ENCODE measurements around the gene PSMC5. TPM values are rescaled to one million over a fixed set of nuclear protein-coding genes. Genes with fewer than 3 reads are reported as not detected.
"Not testable (repeated sequence)": the region's sequence is repeated elsewhere in the genome, so short reads cannot be mapped to it uniquely, and the experiment has no call there.

The PSMC5 gene
- 21.8 and 30.8 TPM in 2 replicates for total RNA-seq (2014; rRNA removed; shearing (Covaris generic))
- 116 and 128 TPM in 2 replicates for polyA plus RNA-seq (2015; cell fraction: cytosol; rRNA removed)
- polyA plus RNA-seq (2015; cell fraction: nucleus; rRNA removed): 116 and 134 TPM in 2 replicates

GRCh38 chr17:63827002-63827800, at the start of gene PSMC5, which contains the start of gene FTSJ3:
PSMC5 (plus strand) TSS chr17:63827431; CDS start chr17:63827491, 60 bp downstream.
FTSJ3 (minus strand) TSS chr17:63827663; CDS start chr17:63826902, 761 bp downstream.
- peak; percentile 97 for DNase-seq (ENCODE audit: low read depth, low spot score)
- in situ Hi-C loops (cut with HindIII; ENCODE audit: low pct_unique_long_range_greater_than_20kb, low sequenced_read_pairs): no loop called here

GRCh38 chr17:63780507-63780906, 46.7 kb upstream of the PSMC5 start:
- DNase-seq (ENCODE audit: low read depth, low spot score): peak; percentile 65
- in situ Hi-C loops (cut with HindIII; ENCODE audit: low pct_unique_long_range_greater_than_20kb, low sequenced_read_pairs): no loop called here

GRCh38 chr17:63780928-63781327, 46.3 kb upstream of the PSMC5 start:
- in situ Hi-C loops (cut with HindIII; ENCODE audit: low pct_unique_long_range_greater_than_20kb, low sequenced_read_pairs): no loop called here
- no peak for DNase-seq (ENCODE audit: low read depth, low spot score)

DNA sequence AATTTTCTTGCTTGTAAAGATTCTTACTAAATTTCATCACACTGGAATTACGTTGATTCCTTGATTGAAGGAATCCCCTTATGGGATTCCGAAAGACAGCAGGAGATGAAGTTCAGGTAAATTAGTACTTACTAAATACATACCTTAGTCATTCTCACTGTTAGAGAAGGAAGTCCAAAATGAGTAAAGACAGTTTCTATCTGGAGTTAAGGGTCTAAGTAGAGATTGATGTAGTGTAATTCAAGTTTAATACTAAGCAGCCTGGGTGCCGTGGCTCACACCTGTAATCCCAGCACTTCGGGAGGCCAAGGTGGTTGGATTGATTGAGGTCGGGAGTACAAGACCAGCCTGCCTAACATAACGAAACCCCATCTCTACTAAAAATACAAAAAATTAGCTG, 43.7 kb upstream of the PSMC5 start:
- in situ Hi-C loops (cut with HindIII; ENCODE audit: low pct_unique_long_range_greater_than_20kb, low sequenced_read_pairs): no loop called here
- no peak for DNase-seq (ENCODE audit: low read depth, low spot score)

DNA sequence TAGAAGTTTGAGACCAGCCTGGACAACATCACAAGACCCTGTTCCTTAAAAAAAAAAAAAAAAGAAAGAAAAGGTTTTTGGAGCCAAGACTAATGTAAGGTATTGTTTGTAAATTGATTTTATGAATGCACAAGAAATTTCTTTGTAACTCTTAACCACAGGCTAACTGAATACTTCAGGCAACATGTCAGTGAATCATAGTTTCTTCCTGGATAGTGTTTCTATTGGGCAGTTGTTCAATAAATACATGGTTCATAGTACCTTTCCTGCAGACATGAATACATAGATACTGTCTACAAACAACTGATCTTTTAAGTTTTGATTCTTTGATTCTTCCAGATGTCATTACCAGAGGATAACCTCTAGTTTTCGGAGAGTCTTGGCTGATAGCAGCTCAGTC, 41.7 kb upstream of the PSMC5 start:
- peak; percentile 95 for DNase-seq (ENCODE audit: low read depth, low spot score)
- in situ Hi-C loops (cut with HindIII; ENCODE audit: low pct_unique_long_range_greater_than_20kb, low sequenced_read_pairs): no loop called here

GRCh38 chr17:63786117-63786516, 41.1 kb upstream of the PSMC5 start:
- in situ Hi-C loops (cut with HindIII; ENCODE audit: low pct_unique_long_range_greater_than_20kb, low sequenced_read_pairs): no loop called here
- DNase-seq (ENCODE audit: low read depth, low spot score): peak; percentile 24

GRCh38 chr17:63786971-63787711, 40.1 kb upstream of the PSMC5 start:
- no peak for DNase-seq (ENCODE audit: low read depth, low spot score)
- in situ Hi-C loops (cut with HindIII; ENCODE audit: low pct_unique_long_range_greater_than_20kb, low sequenced_read_pairs): no loop called here

DNA sequence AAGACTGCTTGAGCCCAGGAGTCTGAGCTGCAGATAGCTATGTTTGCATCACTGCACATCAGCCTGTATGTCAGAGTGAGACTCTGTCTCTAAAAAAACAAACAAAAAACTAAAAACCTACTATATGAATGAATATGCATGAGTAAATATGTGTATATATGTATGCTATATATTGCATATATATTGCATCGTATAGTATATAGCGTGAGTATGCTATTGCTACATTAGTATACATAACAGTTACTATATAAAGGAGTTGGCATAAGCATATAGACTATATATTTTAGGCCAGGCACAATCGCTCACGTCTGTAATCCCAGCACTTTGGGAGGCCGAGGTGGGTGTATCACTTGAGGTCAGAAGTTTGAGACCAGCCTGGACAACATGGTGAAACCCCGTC, 37.2 kb upstream of the PSMC5 start:
- in situ Hi-C loops (cut with HindIII; ENCODE audit: low pct_unique_long_range_greater_than_20kb, low sequenced_read_pairs): no loop called here
- no peak for DNase-seq (ENCODE audit: low read depth, low spot score)

DNA sequence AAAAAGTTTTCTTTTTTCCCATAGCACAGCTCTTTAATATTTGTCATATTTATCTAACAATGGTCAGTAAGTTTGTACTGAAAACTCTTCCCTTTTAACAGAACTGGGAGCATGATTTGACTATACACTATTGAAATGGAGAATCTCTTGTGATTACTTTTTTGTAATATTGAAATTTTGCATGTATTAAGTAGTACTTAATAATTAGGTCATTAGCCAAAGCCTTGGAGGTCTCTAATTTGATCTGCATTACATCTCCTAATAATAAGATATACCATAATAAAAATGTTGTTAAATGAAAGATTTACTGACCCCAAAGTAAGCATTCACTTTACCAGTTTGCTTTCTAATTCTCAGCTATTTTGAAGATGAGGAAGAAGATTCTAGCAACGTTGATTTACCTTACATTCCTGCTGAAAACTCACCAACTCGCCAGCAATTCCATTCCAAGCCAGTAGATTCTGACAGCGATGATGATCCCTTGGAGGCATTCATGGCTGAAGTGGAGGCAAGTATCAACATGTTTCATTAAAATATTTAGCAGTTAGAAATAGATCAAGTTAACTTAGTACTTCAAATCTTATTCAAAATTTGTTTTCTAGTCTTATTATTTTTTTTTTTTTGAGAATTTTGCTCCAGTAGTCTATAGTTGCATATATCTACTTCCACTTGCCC, 35.0 kb upstream of the PSMC5 start:
- in situ Hi-C loops (cut with HindIII; ENCODE audit: low pct_unique_long_range_greater_than_20kb, low sequenced_read_pairs): no loop called here
- no peak for DNase-seq (ENCODE audit: low read depth, low spot score)

GRCh38 chr17:63796375-63796774, 30.9 kb upstream of the PSMC5 start:
- DNase-seq (ENCODE audit: low read depth, low spot score); in situ Hi-C loops (cut with HindIII; ENCODE audit: low pct_unique_long_range_greater_than_20kb, low sequenced_read_pairs): not testable (repeated sequence)

DNA sequence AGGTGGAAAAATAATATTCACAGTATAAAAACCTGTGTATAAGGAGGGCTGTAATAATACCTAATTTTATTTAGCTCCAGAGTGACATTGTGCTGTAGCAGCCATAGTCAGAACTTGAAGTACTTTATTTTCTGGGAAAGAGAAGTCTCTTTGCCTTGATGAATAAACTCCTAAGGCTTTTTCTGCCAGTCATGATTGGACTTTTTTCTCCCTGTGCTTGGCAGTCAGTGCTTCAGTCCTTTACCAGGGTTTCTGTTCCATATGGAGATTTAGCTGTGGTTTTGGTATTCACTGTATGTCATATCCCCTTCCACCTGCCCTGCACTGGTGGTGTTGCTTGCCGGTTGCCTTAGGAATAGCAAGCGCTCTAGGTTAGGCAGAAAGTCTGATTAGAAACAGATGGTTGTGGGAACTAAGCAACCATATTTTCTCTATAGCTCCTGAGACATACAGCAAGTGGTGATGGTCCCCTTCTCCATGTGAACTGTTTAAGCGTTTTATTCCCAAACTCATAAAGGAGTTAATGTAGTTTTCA, 28.6 kb upstream of the PSMC5 start:
- no peak for DNase-seq (ENCODE audit: low read depth, low spot score)
- in situ Hi-C loops (cut with HindIII; ENCODE audit: low pct_unique_long_range_greater_than_20kb, low sequenced_read_pairs): no loop called here

DNA sequence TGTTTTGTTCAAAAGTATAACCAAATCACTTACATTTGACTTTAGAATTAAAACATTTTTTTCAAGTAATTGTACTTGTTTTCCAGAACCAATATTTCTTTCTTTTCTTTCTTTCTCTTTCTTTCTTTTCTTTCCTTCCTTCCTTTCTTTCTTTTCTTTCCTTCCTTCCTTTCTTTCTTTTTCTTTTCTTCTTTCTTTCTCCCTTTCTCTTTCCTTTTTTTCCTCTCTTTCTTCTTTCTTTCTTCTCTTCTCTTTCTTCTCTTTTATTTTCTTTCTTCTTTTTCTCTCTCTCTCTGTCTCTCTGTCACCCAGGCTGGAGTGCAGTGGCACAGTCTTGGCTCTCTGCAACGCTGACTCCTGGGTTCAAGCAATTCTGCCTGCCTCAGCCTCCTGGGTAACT, 26.4 kb upstream of the PSMC5 start:
- DNase-seq (ENCODE audit: low read depth, low spot score): no peak
- in situ Hi-C loops (cut with HindIII; ENCODE audit: low pct_unique_long_range_greater_than_20kb, low sequenced_read_pairs): no loop called here

- DNase-seq (ENCODE audit: low read depth, low spot score): no peak
- in situ Hi-C loops (cut with HindIII; ENCODE audit: low pct_unique_long_range_greater_than_20kb, low sequenced_read_pairs): no loop called here
Observed at GRCh38 chr17:63804328-63804727, 22.9 kb upstream of the PSMC5 start.

GRCh38 chr17:63805591-63805990, 21.6 kb upstream of the PSMC5 start:
- in situ Hi-C loops (cut with HindIII; ENCODE audit: low pct_unique_long_range_greater_than_20kb, low sequenced_read_pairs): no loop called here
- DNase-seq (ENCODE audit: low read depth, low spot score): no peak

DNA sequence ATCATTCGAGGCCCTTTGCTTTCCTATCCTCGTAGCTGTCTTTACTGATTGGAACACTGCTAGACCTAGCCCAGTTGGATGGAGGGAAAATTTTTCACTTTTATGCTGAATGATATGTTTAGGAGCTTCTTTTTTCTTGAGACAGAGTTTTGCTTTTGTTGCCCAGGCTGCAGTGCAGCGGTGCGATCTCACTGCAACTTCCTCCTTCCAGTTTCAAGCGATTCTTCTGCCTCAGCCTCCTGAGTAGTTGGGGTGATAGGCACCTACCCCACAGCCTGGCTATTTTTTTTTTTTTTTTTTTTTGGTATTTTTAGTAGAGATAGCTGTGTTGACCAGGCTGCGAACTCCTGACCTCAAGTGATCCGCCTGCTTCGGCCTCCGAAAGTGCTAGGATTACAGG, 17.3 kb upstream of the PSMC5 start:
- in situ Hi-C loops (cut with HindIII; ENCODE audit: low pct_unique_long_range_greater_than_20kb, low sequenced_read_pairs): no loop called here
- no peak for DNase-seq (ENCODE audit: low read depth, low spot score)

DNA sequence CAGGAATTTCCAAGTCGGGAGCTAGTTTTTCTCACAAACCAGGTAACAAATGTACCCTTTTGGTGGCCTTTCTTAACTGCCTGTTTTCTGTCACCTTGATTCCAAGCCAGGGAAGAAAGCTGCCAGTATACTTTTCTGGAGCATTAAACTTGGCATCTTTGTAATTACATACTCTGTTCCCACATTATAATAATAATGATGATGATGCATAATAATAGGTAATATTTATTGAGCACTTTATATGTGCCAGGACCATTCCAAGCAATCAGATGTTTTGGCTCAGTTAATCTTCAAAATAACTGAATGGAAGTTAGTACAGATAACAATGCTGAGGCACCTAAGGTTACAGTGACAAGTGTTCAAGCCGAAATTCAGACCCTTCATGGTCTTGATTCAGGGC, 11.1 kb upstream of the PSMC5 start:
- in situ Hi-C loops (cut with HindIII; ENCODE audit: low pct_unique_long_range_greater_than_20kb, low sequenced_read_pairs): no loop called here
- DNase-seq (ENCODE audit: low read depth, low spot score): no peak

GRCh38 chr17:63816669-63817068, 10.6 kb upstream of the PSMC5 start:
- no peak for DNase-seq (ENCODE audit: low read depth, low spot score)
- in situ Hi-C loops (cut with HindIII; ENCODE audit: low pct_unique_long_range_greater_than_20kb, low sequenced_read_pairs): no loop called here

Measured in SK-MEL-5 (cell line).